Common myeloid progenitor, CD34-positive (primary cell): ENCODE measurements around the gene NOP58. TPM values are rescaled to one million over a fixed set of nuclear protein-coding genes. Genes with fewer than 3 reads are reported as not detected.
A peak's percentile ranks its signal among the peaks of the same experiment; 100 is the strongest.
"Not testable (repeated sequence)": the region's sequence is repeated elsewhere in the genome, so short reads cannot be mapped to it uniquely, and the experiment has no call there.

Experiments used
- CTCF ChIA-PET: fragments of 350-600 bp; sonication (Branson Sonifier 250); formaldehyde crosslinking; loops from one replicate; lab custom pipeline; 2021; ENCODE audit warnings: antibody characterized with exemption; lab: Charles Lee
- POLR2A ChIA-PET: fragments of 350-600 bp; sonication (Branson Sonifier 250); formaldehyde crosslinking; loops from one replicate; lab custom pipeline; 2021; ENCODE audit warnings: antibody characterized with exemption; lab: Charles Lee
- DNase-seq, 3 donors: peaks; one replicate each; pipeline versions ENCODE4 v3.0.0 to v3.0.0-alpha.2; 2013
- H3K27ac ChIP-seq, 2 experiments: 1 replicate in 1 of 2; 2 replicates in 1 of 2; pipeline ENCODE4 v1.7.0; 2013; ENCODE audit warnings: inconsistent platforms in 2 of 2, low read length in 2 of 2, mild to moderate bottlenecking in 2 of 2, low read depth in 1 of 2, moderate library complexity in 1 of 2; ENCODE audit not compliant: severe bottlenecking in 2 of 2, insufficient read depth in 1 of 2, poor library complexity in 1 of 2
- H3K27me3 ChIP-seq, 5 experiments: replicated peaks in 2 of 5; 1 replicate in 3 of 5; 2 replicates in 2 of 5; pipeline versions ENCODE4 v1.6.1 to v1.7.0; 2013; ENCODE audit warnings: low read length in 4 of 5, mild to moderate bottlenecking in 2 of 5, moderate library complexity in 2 of 5, inconsistent platforms in 1 of 5; ENCODE audit not compliant: insufficient read depth in 5 of 5, control insufficient read depth in 4 of 5
- H3K36me3 ChIP-seq, 4 experiments: 1 replicate in 2 of 4; 2 replicates in 2 of 4; pipeline versions ENCODE4 v1.6.1 to v1.7.0; 2013; ENCODE audit warnings: low read length in 3 of 4, control low read depth in 1 of 4, mild to moderate bottlenecking in 1 of 4; ENCODE audit not compliant: control insufficient read depth in 4 of 4, insufficient read depth in 4 of 4
- H3K4me1 ChIP-seq, 4 experiments: 1 replicate in 3 of 4; 2 replicates in 1 of 4; pipeline versions ENCODE4 v1.6.1 to v1.7.1; 2013; ENCODE audit warnings: low read length in 3 of 4, mild to moderate bottlenecking in 3 of 4, control low read depth in 1 of 4, inconsistent platforms in 1 of 4, moderate library complexity in 1 of 4; ENCODE audit not compliant: control insufficient read depth in 4 of 4, insufficient read depth in 4 of 4; ENCODE audit errors: control extremely low read depth in 1 of 4
- H3K4me3 ChIP-seq, 7 experiments: 1 replicate in 4 of 7; 2 replicates in 3 of 7; pipeline versions ENCODE4 v1.5.1 to v1.7.0; 2013; ENCODE audit warnings: mild to moderate bottlenecking in 7 of 7, low read length in 6 of 7, moderate library complexity in 6 of 7, inconsistent platforms in 2 of 7, low read depth in 2 of 7, control low read depth in 1 of 7; ENCODE audit not compliant: insufficient read depth in 4 of 7, control insufficient read depth in 1 of 7; ENCODE audit errors: extremely low read depth in 1 of 7
- H3K9me3 ChIP-seq, 5 experiments: 1 replicate in 4 of 5; 2 replicates in 1 of 5; pipeline versions ENCODE4 v1.6.1 to v1.7.1; 2013; ENCODE audit warnings: low read length in 4 of 5, mild to moderate bottlenecking in 2 of 5, inconsistent platforms in 1 of 5, low read depth in 1 of 5, moderate library complexity in 1 of 5; ENCODE audit not compliant: control insufficient read depth in 4 of 5, insufficient read depth in 2 of 5; ENCODE audit errors: control extremely low read depth in 1 of 5
- WGBS: methylation state at CpG from one replicate; pipeline ENCODE4 v1.1.5; 2013; ENCODE audit not compliant: insufficient coverage; 5-methylcytosine and 5-hydroxymethylcytosine counted together
- polyA plus RNA-seq: library from polyadenylated mRNA; unstranded; fragments of 120-200 nt; gene quantifications from one replicate; pipeline ENCODE4 v1.2.1, GENCODE V29; 2013

The NOP58 gene, protein sequence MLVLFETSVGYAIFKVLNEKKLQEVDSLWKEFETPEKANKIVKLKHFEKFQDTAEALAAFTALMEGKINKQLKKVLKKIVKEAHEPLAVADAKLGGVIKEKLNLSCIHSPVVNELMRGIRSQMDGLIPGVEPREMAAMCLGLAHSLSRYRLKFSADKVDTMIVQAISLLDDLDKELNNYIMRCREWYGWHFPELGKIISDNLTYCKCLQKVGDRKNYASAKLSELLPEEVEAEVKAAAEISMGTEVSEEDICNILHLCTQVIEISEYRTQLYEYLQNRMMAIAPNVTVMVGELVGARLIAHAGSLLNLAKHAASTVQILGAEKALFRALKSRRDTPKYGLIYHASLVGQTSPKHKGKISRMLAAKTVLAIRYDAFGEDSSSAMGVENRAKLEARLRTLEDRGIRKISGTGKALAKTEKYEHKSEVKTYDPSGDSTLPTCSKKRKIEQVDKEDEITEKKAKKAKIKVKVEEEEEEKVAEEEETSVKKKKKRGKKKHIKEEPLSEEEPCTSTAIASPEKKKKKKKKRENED
- polyA plus RNA-seq = 136 TPM

DNA sequence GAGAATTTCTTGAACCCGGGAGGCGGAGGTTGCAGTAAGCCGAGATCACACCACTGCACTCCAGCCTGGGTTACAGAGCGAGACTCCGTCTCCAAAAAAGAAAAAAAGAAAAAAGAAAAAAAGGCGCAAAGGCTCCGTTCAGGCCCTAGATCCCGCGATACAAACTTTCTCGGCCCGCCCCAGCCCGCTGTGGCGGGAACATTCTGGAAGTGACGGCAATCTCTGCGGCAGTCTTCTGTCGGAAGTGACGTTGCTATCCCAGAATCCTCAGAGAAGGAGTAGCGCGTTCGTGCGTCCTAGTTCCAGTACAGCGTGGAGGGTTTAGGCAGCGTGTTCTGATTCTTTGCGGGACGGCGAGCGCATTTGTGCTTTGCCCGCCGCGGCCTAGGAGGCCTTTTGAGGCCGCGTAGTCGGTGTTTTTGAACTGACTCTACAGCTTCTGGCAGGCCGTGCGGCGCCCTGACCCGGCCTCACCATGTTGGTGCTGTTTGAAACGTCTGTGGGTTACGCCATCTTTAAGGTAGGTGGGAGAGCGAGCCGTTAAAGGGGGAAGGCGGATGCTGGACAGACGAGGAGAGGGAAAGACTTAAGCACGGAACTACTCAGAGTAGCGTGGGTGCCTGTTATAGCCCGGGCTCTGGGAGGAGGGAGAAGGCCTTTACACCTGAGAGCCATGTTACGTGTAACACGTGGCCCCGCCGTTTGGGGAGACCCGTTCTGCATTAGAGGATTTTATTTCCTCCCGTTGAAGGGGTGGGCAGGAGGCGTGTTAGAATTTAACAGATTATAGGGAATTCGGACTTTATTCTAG is at the start of gene NOP58:
Gene NOP58 (plus strand): TSS at position 297 of the 811 bp plus-strand sequence. CDS start 179 bp downstream, at position 476.
- ChIA-PET POLR2A (no interaction called here), CTCF (no interaction called here)

DNA sequence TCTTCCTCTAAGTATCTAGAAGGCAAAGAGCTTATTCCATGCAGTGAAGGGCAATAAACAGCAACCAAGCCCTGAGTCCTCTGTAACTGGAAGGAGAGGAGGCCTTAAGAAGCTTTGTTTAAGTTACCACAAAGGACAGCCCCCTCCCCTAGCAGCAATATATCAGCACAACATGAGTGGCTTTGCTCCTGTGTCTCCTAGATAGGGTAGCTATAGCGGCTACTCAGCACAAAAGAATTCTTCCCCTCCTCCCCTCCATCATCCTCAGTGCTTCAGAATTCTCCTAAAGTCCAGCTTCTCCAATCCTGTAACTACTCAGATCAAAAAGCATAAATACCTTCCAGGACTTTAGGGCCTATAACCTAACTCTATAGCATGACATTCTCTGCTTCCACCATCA is 43.7 kb upstream of the NOP58 start:
- 63% methylated on average over 1 of the region's 1 CpG for WGBS
- Histone ChIP-seq H3K27me3 (no peaks in the 10 kb centered on the region), H3K4me3 (no peak overlapping the region), H3K4me1 (no peaks in the 10 kb centered on the region), H3K36me3 (peaks cover 11 to 19% (median 15%) of the 10 kb centered on the region in 4 experiments), H3K27ac (peak overlapping the region in 1 of 2 experiments; percentile 29), H3K9me3 (no peaks in the 10 kb centered on the region)
- ChIA-PET POLR2A (no interaction called here), CTCF (interaction anchor here (1.0 kb wide), 1 partner anchor 10 kb away, joined by 3 read pairs; no protein-coding TSS in a partner anchor)
- peak; percentile 13 to 66 (median 37) for DNase-seq

More for the DNA sequence above, at the start of gene NOP58:
- H3K4me3 ChIP-seq = peak within 1 kb of the TSS; percentile 92 to 100 (median 99)
- no peaks in the 10 kb centered on the region for H3K27me3 ChIP-seq
- H3K4me1 ChIP-seq = peaks cover 17 to 32% (median 23%) of the 10 kb centered on the region in 4 experiments
- peak; percentile 97 to 98 (median 97) for DNase-seq
- WGBS = 0% methylated on average over 51 of the region's 54 CpGs
- H3K27ac ChIP-seq = peak within 1 kb of the TSS; percentile 91 to 97
- no peaks in the 10 kb centered on the region for H3K9me3 ChIP-seq
- H3K36me3 ChIP-seq = peaks cover 0 to 3% (median 0%) of the 10 kb centered on the region in 4 experiments

DNA sequence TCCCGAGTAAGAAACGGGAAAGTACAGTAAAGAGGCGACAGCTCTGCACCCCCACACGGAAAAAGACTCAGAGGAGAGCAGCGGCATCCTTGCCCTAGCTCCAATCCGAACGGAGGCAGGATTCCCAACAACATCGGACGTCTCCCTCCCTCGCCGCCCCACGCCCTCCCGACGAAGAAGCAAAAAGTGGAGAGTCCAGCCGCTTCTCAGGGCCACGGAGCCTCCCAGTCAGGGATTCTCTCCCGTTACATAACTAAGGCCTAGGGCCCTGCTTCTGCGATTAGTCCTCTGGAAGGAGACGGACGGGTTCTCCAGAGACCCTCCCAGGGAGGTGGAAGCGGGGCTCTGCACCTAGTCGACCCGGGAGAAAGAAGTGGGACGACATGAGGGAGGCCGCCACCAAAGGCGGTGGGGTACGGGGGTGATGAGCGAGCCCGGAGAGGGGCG is 27.8 kb upstream of the NOP58 start:
- Histone ChIP-seq H3K4me1 (peaks cover 9 to 18% (median 12%) of the 10 kb centered on the region in 4 experiments), H3K9me3 (no peaks in the 10 kb centered on the region), H3K27ac (peak overlapping the region; percentile 85 to 91), H3K27me3 (no peaks in the 10 kb centered on the region), H3K36me3 (peaks cover 0 to 3% (median 0%) of the 10 kb centered on the region in 4 experiments), H3K4me3 (peak overlapping the region; percentile 86 to 99 (median 92))
- POLR2A ChIA-PET = interaction anchor here (0.6 kb wide), 1 partner anchor 188 kb away, joined by 3 read pairs; no protein-coding TSS in a partner anchor
- peak in 2 of 3 donors; percentile 31 to 33 for DNase-seq
- 0% methylated on average over 30 of the region's 30 CpGs for WGBS
- CTCF ChIA-PET = interaction anchor here (0.6 to 1.2 kb wide), 3 partner anchors 25 to 30 kb away, joined by 3 read pairs; no protein-coding TSS in a partner anchor

GRCh38 chr2:202238234-202239197 is 27.0 kb upstream of the NOP58 start, which contains the start of gene SUMO1:
TSS of gene SUMO1 (minus strand) at chr2:202238597. CDS start at chr2:202238451, 146 bp downstream.
- DNase-seq = peak; percentile 94 to 97 (median 97)
- Histone ChIP-seq H3K27ac (peak within 1 kb of the TSS; percentile 85 to 91), H3K27me3 (no peaks in the 10 kb centered on the region), H3K4me1 (peaks cover 9 to 18% (median 12%) of the 10 kb centered on the region in 4 experiments), H3K4me3 (peak within 1 kb of the TSS; percentile 86 to 99 (median 92)), H3K36me3 (no peaks in the 10 kb centered on the region), H3K9me3 (no peaks in the 10 kb centered on the region)
- 7% methylated on average over 25 of the region's 54 CpGs for WGBS
- ChIA-PET CTCF (no interaction called here), POLR2A (interaction anchor here (0.6 kb wide), 1 partner anchor 187 kb away, joined by 3 read pairs; no protein-coding TSS in a partner anchor)

DNA sequence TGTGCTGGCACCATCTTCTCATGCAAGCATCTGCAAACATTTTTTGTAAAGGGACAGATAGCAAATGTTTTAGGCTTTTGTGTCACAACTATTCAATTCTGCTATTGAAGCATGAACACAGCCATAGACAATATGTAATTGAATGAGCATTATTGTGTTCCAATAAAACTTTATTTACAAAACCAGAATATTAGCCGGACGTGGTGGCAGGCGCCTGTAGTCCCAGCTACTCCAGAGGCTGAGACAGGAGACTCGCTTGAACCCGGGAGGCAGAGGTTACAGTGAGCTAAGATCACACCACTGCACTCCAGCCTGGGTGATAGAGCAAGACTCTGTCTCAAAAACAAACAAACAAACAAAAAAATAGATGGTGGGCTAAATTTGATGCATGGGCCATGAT is 17.9 kb upstream of the NOP58 start:
- H3K36me3 ChIP-seq, POLR2A ChIA-PET, DNase-seq, H3K4me3 ChIP-seq, H3K27me3 ChIP-seq, H3K4me1 ChIP-seq, H3K9me3 ChIP-seq, H3K27ac ChIP-seq: not testable (repeated sequence)
- CTCF ChIA-PET = interaction anchor here (0.9 to 1.8 kb wide), 3 partner anchors 17 to 31 kb away, joined by 3 to 4 read pairs (median 4); no protein-coding TSS in a partner anchor
- WGBS = no CpG with 5 or more reads among the region's 5 CpGs
